A549 (cell line): ENCODE results near the gene NTN1.
A peak's percentile ranks its signal among the peaks of the same experiment; 100 is the strongest.

Experiments used
- CEBPB ChIP-seq, 2 experiments: fragments of >200 bp in 1 of 2; sonication (Bioruptor Twin) in 1 of 2; formaldehyde crosslinking in 1 of 2; IDR thresholded peaks; 2 replicates each; pipeline ENCODE4 v1.6.1; 2012 to 2016
- CHD2 ChIP-seq: fragments of 150-350 bp; IDR thresholded peaks from 2 replicates; pipeline ENCODE4 v1.6.1; 2014; ENCODE audit warnings: low read length; ENCODE audit not compliant: partially characterized antibody
- HOXB5 ChIP-seq: fragments of 250-450 bp; sonication (Bioruptor Pico); IDR thresholded peaks from 2 replicates; pipeline ENCODE4 v1.5.0; 2020; ENCODE audit warnings: mild to moderate bottlenecking, moderate library complexity
- SMC3 ChIP-seq: fragments of >200 bp; sonication (Bioruptor Twin); formaldehyde crosslinking; IDR thresholded peaks from 3 replicates; pipeline ENCODE4 v1.6.1; 2018; ENCODE audit warnings: inconsistent platforms
- TP53 ChIP-seq: fragments of 250-450 bp; sonication (Bioruptor Pico); IDR thresholded peaks from 2 replicates; pipeline ENCODE4 v1.5.0; 2021; ENCODE audit warnings: mild to moderate bottlenecking, moderate library complexity
- TF ChIP-seq, protein P1 (sequence below): fragments of >200 bp; sonication (Bioruptor Twin); formaldehyde crosslinking; IDR thresholded peaks from 3 replicates; pipeline ENCODE4 v1.5.1; 2016
- TF ChIP-seq, protein P2 (sequence below): fragments of >200 bp; sonication (Bioruptor Twin); formaldehyde crosslinking; IDR thresholded peaks from 2 replicates; pipeline ENCODE4 v1.6.1; 2016
- TF ChIP-seq, protein P3 (sequence below): fragments of 200-600 bp; sonication (generic); IDR thresholded peaks from 2 replicates; pipeline ENCODE4 v1.6.1; 2016; ENCODE audit warnings: antibody characterized with exemption, mild to moderate bottlenecking, moderate library complexity

DNA sequence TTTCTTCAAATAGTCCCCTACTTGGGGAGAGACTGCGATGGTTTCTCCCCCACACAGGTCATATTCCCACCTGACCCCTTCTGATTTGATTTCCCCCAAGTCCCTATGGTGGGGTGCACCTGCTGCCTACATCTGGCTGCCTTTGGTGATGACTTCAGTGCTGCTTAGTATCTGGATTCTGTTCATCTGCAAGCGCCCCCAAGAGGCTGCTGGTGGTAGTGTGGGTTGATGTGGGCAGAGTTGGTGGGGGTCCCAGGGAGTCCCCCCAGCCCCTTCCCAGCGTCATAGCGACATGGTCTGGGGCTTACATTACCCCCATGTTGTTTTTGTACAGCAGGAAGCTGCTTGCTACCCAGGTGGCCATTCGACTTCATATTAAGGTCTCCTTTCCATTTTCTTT lies 99.2 kb downstream of the NTN1 start:
- TF ChIP-seq CEBPB (IDR thresholded peaks at IDR 0.05) = no peak
- no peak for TF ChIP-seq TP53 (CRISPR knock-in tag)
- TF ChIP-seq SMC3 = no peak
- TF ChIP-seq, protein P1, sequence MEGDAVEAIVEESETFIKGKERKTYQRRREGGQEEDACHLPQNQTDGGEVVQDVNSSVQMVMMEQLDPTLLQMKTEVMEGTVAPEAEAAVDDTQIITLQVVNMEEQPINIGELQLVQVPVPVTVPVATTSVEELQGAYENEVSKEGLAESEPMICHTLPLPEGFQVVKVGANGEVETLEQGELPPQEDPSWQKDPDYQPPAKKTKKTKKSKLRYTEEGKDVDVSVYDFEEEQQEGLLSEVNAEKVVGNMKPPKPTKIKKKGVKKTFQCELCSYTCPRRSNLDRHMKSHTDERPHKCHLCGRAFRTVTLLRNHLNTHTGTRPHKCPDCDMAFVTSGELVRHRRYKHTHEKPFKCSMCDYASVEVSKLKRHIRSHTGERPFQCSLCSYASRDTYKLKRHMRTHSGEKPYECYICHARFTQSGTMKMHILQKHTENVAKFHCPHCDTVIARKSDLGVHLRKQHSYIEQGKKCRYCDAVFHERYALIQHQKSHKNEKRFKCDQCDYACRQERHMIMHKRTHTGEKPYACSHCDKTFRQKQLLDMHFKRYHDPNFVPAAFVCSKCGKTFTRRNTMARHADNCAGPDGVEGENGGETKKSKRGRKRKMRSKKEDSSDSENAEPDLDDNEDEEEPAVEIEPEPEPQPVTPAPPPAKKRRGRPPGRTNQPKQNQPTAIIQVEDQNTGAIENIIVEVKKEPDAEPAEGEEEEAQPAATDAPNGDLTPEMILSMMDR = peak; percentile 17; the same call in 2 of the 3 replicates
- TF ChIP-seq, protein P2, sequence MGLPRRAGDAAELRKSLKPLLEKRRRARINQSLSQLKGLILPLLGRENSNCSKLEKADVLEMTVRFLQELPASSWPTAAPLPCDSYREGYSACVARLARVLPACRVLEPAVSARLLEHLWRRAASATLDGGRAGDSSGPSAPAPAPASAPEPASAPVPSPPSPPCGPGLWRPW = no peak
- no peak for TF ChIP-seq CHD2
- TF ChIP-seq, protein P3, sequence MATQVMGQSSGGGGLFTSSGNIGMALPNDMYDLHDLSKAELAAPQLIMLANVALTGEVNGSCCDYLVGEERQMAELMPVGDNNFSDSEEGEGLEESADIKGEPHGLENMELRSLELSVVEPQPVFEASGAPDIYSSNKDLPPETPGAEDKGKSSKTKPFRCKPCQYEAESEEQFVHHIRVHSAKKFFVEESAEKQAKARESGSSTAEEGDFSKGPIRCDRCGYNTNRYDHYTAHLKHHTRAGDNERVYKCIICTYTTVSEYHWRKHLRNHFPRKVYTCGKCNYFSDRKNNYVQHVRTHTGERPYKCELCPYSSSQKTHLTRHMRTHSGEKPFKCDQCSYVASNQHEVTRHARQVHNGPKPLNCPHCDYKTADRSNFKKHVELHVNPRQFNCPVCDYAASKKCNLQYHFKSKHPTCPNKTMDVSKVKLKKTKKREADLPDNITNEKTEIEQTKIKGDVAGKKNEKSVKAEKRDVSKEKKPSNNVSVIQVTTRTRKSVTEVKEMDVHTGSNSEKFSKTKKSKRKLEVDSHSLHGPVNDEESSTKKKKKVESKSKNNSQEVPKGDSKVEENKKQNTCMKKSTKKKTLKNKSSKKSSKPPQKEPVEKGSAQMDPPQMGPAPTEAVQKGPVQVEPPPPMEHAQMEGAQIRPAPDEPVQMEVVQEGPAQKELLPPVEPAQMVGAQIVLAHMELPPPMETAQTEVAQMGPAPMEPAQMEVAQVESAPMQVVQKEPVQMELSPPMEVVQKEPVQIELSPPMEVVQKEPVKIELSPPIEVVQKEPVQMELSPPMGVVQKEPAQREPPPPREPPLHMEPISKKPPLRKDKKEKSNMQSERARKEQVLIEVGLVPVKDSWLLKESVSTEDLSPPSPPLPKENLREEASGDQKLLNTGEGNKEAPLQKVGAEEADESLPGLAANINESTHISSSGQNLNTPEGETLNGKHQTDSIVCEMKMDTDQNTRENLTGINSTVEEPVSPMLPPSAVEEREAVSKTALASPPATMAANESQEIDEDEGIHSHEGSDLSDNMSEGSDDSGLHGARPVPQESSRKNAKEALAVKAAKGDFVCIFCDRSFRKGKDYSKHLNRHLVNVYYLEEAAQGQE = no peak
- TF ChIP-seq HOXB5 = no peak
